GM12875 (cell line): ENCODE results near the gene MXRA8.
A peak's percentile ranks its signal among the peaks of the same experiment; 100 is the strongest.

ENCODE experiments used
- H3K4me3 ChIP-seq: one replicate; pipeline ENCODE4 v1.5.1; 2011; ENCODE audit warnings: low read depth, low read length, control low read depth
- TF ChIP-seq, protein P1 (sequence below): IDR thresholded peaks from 2 replicates; pipeline ENCODE4 v1.5.1; 2011; ENCODE audit warnings: low read depth, mild to moderate bottlenecking, control low read depth, inconsistent platforms, low read length, moderate library complexity, borderline replicate concordance; ENCODE audit not compliant: insufficient read depth

MXRA8 gene

DNA sequence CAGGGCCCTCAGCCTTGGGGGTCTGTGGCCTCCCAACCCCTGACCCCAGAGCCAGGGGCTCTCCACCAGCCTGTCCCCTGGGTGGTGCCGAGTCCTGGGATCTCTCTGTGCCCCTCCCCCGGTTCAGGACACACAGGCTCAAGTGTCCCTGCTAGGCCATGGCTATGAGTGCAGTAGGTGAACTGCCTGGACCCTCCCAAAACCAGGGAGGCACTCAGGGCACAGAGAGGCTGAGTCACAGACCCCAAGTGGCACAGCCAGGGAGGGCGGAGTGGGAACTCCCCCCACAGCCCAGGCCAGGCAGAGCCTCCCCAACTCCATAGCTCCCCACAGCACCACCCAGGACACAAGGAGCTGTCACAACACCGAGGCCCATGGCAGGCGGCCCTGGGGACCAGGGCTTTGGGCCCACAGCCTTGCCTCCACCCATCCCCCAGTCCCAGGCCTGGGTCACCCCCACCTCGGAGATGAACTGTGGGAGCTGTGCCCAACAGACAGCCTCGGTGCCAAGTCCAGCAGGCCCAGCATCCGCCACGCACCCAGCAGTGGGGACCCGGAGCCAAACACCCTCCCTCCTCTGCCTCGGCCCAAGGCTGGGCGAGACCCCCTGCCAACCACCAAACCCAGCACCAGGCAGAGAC is 12.4 kb downstream of the MXRA8 start:
- TF ChIP-seq, protein P1, sequence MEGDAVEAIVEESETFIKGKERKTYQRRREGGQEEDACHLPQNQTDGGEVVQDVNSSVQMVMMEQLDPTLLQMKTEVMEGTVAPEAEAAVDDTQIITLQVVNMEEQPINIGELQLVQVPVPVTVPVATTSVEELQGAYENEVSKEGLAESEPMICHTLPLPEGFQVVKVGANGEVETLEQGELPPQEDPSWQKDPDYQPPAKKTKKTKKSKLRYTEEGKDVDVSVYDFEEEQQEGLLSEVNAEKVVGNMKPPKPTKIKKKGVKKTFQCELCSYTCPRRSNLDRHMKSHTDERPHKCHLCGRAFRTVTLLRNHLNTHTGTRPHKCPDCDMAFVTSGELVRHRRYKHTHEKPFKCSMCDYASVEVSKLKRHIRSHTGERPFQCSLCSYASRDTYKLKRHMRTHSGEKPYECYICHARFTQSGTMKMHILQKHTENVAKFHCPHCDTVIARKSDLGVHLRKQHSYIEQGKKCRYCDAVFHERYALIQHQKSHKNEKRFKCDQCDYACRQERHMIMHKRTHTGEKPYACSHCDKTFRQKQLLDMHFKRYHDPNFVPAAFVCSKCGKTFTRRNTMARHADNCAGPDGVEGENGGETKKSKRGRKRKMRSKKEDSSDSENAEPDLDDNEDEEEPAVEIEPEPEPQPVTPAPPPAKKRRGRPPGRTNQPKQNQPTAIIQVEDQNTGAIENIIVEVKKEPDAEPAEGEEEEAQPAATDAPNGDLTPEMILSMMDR, result no peak
- H3K4me3 ChIP-seq, result no peak overlapping the region

DNA sequence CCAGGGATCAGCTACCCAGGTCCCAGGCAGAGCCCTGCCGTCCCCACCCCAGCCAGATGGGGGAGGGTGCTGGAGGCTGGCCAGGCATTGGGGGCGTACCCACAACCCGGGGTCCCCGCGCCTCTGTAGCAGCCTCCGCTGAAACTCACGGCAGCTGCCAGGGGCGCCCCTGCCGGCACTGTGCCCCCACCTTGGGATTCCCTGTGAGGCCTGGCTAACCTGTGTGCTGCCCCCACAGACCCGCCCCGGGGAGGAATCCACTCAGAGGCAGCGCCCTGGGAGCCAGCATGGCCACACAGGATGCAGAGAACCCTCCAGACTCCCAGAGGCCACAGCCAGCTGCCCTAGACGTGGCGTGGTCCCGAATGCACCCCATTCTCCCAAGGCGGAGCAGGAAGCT is 13.0 kb downstream of the MXRA8 start:
- H3K4me3 ChIP-seq, result no peak overlapping the region
- TF ChIP-seq, protein P1, result no peak

DNA sequence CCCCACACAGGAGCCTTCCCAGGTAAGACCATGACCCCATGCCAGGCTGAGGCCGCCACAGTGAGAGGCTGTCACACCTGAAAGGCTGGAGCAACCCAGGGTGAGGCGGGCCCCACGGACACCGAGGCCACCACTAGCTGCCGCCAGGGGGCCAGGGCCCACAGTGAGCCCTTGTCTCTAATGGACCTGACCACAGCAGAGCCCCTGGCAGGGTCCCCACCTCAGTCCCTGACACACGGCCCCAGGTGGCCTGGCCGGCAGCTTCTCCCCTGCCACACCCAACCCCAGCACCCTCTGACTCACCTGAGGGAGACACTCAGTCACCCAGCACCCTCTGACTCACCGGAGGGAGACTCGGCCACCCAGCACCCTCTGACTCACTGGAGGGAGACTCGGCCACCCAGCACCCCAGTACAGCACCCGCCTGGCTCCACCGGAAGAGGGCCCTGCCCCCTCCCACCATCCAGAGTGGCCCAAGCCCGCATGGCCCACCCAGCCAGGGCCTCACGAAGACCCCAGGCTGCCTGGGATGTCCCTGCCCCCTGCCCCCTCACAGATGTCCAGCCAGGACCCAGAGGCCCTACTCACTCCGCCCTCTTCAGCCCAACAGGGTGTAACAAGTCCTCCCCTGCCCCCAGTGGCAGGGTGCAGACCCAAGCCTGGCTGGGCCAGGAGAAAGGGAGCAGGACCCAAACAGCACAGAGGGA is 13.5 kb downstream of the MXRA8 start:
- H3K4me3 ChIP-seq, result no peak overlapping the region
- TF ChIP-seq, protein P1, result peak; percentile 17; the same call in 1 of the 2 replicates

GRCh38 chr1:1343811-1344421 is 14.4 kb downstream of the MXRA8 start:
- TF ChIP-seq, protein P1, result no peak
- H3K4me3 ChIP-seq, result no peak overlapping the region

DNA sequence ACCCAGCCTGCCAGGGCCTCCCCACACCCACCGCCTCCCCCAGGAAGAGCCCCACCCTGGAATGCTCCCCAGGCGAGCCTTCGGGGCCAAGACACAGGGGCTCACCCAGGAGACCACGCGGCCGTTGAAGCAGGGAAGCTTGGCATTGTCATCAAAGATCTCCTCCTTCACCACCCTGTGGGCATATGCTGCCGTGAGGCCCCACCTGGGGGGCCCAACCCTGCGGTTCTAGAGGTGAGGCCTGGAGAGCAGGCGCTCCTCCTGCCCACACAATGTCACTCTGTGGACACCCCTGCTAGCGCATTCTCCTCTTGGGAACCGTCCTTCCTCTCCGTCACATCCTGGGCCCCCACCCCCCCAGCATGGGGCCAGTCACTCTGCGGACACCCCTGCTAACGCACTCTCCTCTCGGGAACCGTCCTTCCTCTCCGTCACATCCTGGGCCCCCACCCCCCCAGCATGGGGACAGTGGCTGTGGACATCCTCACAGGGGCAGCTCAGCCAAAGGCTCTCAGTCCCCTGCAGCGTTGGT is 15.7 kb downstream of the MXRA8 start:
- H3K4me3 ChIP-seq, result no peak overlapping the region
- TF ChIP-seq, protein P1, result no peak

DNA sequence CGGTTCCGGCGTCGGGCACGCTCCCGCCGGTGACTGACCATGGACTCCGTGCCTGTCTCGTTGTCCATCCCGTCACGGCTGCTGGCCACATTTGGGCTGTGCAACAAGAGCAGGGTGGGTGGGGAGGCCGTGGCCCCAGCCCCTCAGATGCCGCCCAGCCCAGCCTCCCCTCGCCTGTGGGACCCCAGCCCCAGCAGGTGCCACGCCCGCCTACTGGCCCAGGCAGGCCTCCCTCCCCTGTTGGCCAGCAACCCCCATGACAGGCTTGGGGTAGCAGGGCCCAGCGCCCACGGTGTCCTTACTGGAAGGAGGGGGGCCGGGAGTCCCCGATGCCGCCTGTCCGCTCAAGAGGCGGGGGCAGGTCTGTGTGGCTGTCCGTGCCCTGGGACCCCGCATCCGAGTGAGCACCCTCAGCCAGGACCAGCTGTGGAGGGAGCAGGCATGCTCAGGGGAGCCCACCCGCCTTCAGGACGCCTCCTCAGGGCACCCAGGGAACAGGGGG is 16.2 kb downstream of the MXRA8 start:
- TF ChIP-seq, protein P1, result no peak
- no peak overlapping the region for H3K4me3 ChIP-seq
